GM20000 (cell line): ENCODE measurements around the gene VPREB3.

Source experiments
- DNase-seq: peaks from one replicate; pipeline ENCODE4 v3.0.0; 2012; ENCODE audit warnings: low spot score
- TF ChIP-seq, protein P1 (sequence below): IDR thresholded peaks from 2 replicates; pipeline ENCODE4 v1.5.1; 2012; ENCODE audit warnings: mild to moderate bottlenecking, control low read depth; ENCODE audit errors: extremely low read depth, missing control alignments

Gene VPREB3

DNA sequence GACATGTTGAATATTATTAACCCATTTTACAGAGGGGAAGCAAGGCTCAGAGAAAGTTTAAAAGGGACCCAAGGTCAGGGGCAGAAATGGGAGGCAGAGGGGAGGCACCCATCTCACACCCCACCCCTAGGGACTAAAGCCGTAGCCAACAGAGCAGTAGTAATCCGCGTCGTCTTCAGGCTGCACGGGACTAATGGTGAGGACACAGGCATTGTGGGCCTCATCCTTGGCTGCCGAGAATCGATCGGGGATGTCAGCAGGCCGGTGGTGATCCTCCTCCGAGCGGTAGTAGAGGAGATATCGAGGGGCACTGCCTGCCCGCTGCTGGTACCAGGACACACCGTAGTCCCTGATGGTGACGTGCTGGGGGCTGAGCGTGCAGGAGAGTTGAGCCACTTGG, 1.5 kb downstream of the VPREB3 start:
- TF ChIP-seq, protein P1, sequence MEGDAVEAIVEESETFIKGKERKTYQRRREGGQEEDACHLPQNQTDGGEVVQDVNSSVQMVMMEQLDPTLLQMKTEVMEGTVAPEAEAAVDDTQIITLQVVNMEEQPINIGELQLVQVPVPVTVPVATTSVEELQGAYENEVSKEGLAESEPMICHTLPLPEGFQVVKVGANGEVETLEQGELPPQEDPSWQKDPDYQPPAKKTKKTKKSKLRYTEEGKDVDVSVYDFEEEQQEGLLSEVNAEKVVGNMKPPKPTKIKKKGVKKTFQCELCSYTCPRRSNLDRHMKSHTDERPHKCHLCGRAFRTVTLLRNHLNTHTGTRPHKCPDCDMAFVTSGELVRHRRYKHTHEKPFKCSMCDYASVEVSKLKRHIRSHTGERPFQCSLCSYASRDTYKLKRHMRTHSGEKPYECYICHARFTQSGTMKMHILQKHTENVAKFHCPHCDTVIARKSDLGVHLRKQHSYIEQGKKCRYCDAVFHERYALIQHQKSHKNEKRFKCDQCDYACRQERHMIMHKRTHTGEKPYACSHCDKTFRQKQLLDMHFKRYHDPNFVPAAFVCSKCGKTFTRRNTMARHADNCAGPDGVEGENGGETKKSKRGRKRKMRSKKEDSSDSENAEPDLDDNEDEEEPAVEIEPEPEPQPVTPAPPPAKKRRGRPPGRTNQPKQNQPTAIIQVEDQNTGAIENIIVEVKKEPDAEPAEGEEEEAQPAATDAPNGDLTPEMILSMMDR, result no peak
- peak; percentile 50 for DNase-seq

- DNase-seq, result peak; percentile 77
- TF ChIP-seq, protein P1, result no peak
These were observed 2.0 kb downstream of the VPREB3 start for GRCh38 chr22:23752090-23752691.

- no peak for DNase-seq
- TF ChIP-seq, protein P1, result no peak
These were observed 2.7 kb downstream of the VPREB3 start for GRCh38 chr22:23751441-23751996.

- peak; percentile 96 for DNase-seq
These were observed 3.3 kb downstream of the VPREB3 start, which contains the start of gene ZNF70 for GRCh38 chr22:23750714-23751440. Gene ZNF70 (minus strand): TSS chr22:23751112. CDS start chr22:23745140, 5,972 bp downstream.

DNA sequence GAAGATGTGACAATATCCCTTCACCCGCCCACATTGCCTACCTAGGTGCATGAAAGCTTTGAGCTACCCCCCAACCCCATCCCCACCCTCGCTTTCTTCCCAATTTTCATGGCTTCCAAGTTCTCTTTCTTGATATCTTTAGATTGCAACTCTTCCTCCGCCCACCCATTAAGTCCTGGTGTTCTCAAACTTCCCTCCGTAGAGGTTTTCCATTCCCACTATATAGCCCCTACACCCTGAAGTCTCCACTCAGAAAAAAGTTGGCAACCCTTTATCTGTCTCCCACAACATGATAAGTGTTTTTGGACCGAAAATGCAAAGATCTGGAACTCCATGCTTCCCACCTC, 3.9 kb downstream of the VPREB3 start:
- TF ChIP-seq, protein P1, result no peak
- no peak for DNase-seq

More at GRCh38 chr22:23750714-23751440, 3.3 kb downstream of the VPREB3 start, which contains the start of gene ZNF70:
- TF ChIP-seq, protein P1, result no peak

- TF ChIP-seq, protein P1, result no peak
- DNase-seq, result peak; percentile 5
These were observed 4.4 kb downstream of the VPREB3 start for GRCh38 chr22:23749841-23750301.

DNA sequence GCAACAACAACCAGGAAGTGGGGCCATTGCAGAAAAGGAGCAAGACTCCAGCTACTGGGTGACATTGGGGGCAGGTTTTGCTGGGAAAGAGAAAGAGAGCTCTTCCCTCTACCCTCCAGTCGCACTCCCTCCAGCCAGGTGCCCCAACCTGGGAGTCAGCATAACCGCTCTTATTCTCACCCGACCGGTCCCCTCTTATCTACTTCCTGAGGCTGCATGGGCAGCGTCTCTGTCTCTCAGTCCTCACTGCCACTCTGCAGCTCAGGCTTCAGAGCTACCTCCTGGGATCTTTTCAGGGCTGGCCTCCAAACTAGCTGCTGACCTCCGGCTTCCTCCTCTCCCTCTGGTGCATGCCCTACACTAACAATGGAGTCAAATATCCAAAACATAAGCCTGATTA, 8.4 kb downstream of the VPREB3 start:
- TF ChIP-seq, protein P1, result no peak

More for the DNA sequence above, 8.4 kb downstream of the VPREB3 start:
- no peak for DNase-seq
